Measurements from ENCODE around the gene SH3PXD2A. TPM values are rescaled to one million over a fixed set of nuclear protein-coding genes. Genes with fewer than 3 reads are reported as not detected.

Gene SH3PXD2A
- total and polyA plus RNA-seq, 2 experiments from 2014 or later: 1.8 to 5.0 TPM

- no peak for TF ChIP-seq ZNF462 (CRISPR knock-in tag; IDR thresholded peaks at IDR 0.05)
- TF ChIP-seq CREB1 (CRISPR knock-in tag; IDR thresholded peaks at IDR 0.05; ENCODE audit: low read depth): no peak
- no peak for TF ChIP-seq POLR2AphosphoS5 (IDR thresholded peaks at IDR 0.05; ENCODE audit: low read depth)
- TF ChIP-seq STAT1 (IDR thresholded peaks at IDR 0.05; ENCODE audit: unreplicated experiment): no peak
These were observed 181.8 kb downstream of the SH3PXD2A start (continued) for GRCh38 chr10:103673606-103674005.

- DNase-seq (ENCODE audit: low spot score): no peak
- Histone ChIP-seq H3K27me3 (ENCODE audit: insufficient read depth) (no peaks in the 10 kb centered on the region), H3K79me2 (replicated peaks; ENCODE audit: insufficient read depth) (no peaks in the 10 kb centered on the region), H3F3A (replicated peaks; ENCODE audit: low read depth) (no peaks in the 10 kb centered on the region), H3K27ac (ENCODE audit: low read depth) (no peak overlapping the region), H2AFZ (no peak overlapping the region), H3K4me1 (ENCODE audit: insufficient read depth) (peaks cover 8% of the 10 kb centered on the region; the same call in 1 of the 2 replicates), H3K4me2 (no peak overlapping the region), H3K4me3 (no peak overlapping the region), H4K20me1 (replicated peaks; ENCODE audit: insufficient read depth) (no peaks in the 10 kb centered on the region), H3K36me3 (ENCODE audit: insufficient read depth) (no peaks in the 10 kb centered on the region), H3K9me2 (ENCODE audit: insufficient read depth) (no peaks in the 10 kb centered on the region)
- no peaks in the 10 kb centered on the region for H3K36me3 Mint-ChIP-seq (ENCODE audit: low read depth)
- no peak overlapping the region for H3K4me3 Mint-ChIP-seq
- H3K9me3 Mint-ChIP-seq: no peaks in the 10 kb centered on the region
- H3K27me3 Mint-ChIP-seq (ENCODE audit: insufficient read depth, low read depth, poor library complexity): peaks cover 8% of the 10 kb centered on the region
- peaks cover 34% of the 10 kb centered on the region for H3K4me1 Mint-ChIP-seq
- no peak for ATAC-seq
- H3K27ac Mint-ChIP-seq: no peak overlapping the region
- TF ChIP-seq ETS1 (IDR thresholded peaks at IDR 0.05) (no peak), POLR2AphosphoS5 (IDR thresholded peaks at IDR 0.05; ENCODE audit: low read depth) (no peak), EZH2 (IDR thresholded peaks at IDR 0.05; ENCODE audit: low read depth, unreplicated experiment) (no peak), STAT1 (IDR thresholded peaks at IDR 0.05; ENCODE audit: unreplicated experiment) (no peak), CREB1 (CRISPR knock-in tag; IDR thresholded peaks at IDR 0.05; ENCODE audit: low read depth) (no peak), JUNB (IDR thresholded peaks at IDR 0.05; ENCODE audit: unreplicated experiment) (no peak), ZNF114 (CRISPR knock-in tag; IDR thresholded peaks at IDR 0.05) (no peak), EZH2phosphoT487 (IDR thresholded peaks at IDR 0.05; ENCODE audit: unreplicated experiment) (no peak), ZNF462 (CRISPR knock-in tag; IDR thresholded peaks at IDR 0.05) (no peak)
These were observed 183.0 kb downstream of the SH3PXD2A start for GRCh38 chr10:103672345-103672744.
